HG03280 (cell line): Measurements from ENCODE around the gene TRPC4.
"Not testable (repeated sequence)": the region's sequence is repeated elsewhere in the genome, so short reads cannot be mapped to it uniquely, and the experiment has no call there.

Experiments
- ATAC-seq: cut with Tn5 transposase; IDR thresholded peaks from one replicate; pipeline ENCODE4 v1.9.1; 2021; ENCODE audit warnings: mild to moderate bottlenecking, moderate library complexity; ENCODE audit not compliant: unreplicated experiment

The TRPC4 gene

DNA sequence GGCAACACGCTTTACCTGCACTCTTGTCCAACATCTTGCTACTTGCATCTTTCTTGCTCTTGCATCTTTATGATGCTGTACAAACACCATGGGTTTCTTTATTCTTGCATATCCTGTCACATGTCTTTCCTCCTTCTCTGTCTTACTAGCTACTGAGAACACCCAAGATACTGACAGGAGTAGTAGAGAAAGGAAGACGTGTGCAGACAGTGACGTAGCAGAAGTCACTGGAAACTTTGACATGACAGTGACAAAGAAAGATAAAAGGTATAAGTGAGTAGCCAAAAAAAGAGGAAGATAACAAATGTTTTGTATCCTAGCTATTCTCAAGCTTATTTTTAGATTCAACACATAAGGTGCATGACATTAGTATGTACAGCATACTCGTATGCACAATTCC, 34.2 kb downstream of the TRPC4 start:
- ATAC-seq = no peak

DNA sequence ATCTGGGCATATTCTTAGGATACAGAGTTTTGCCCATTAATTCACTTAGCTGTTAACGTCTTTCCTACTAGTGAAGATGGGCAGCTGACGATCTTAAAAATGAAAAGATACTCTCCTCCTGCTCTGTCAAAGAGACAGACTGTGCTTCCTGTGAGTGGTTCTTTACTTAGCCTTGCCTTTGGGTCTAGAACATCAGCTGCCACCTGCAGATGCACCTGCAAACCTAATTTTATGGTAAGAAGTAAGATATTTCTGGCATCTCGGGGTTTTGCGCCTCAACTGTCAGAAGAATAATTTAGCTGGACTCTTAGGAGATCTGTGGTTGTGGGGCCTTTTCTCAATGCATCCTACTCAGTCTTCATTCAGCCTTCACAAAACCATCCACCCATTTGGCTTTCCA, 36.2 kb downstream of the TRPC4 start:
- ATAC-seq = no peak

DNA sequence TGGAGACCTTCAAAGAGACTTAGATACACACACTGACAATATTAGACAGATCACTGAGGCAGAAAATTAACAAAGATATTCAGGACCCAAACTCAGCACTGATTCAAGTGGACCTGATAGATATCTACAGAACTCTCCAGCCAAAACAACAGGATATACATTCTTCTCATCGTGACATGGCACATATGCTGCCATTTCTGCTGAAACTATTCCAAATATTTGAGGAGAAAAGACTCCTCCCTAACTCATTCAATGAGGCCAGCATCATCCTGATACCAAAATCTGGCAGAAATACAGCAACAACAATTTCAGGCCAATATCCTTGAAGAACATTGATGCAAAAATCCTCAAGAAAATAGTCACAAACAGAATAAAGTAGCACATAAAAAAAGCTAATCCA, 53.3 kb downstream of the TRPC4 start:
- ATAC-seq = no peak

DNA sequence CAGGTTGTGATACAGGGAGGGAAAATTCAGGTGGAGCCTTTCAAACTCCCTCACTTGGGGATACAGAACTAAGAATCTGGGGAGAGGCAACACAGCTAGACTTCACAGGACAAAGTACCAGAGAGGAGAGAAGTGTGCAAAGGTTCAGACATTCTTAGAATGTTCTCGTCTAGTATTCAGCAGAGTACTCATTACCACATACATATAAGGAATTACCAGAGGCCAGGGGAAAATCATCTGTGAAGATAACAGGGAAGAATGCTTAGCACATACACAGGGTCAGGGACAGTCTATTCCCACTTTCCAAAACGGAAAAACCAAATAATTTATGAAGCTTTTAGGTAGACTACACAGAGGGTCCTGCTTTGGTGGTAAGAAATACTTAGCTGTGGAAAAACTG, 58.1 kb downstream of the TRPC4 start:
- ATAC-seq = no peak

DNA sequence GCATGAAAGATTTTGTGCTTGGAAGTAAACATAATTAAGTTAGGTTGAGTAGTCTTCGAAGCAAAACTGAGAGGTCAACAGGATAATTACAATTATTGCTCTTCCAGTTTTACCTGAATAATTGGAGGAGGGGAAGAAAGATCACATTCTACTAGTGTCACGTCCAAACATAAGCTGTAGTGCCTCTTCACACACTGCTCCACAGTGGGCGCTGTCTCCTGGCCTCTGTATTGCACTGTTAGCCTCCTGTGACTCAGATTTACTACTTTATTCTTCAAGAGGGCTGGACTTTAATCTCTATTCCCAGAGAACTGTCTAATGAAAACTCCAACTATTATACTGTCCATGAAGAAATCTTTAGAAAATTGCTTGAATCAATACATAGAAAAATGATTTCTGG, 62.9 kb downstream of the TRPC4 start:
- ATAC-seq = no peak

DNA sequence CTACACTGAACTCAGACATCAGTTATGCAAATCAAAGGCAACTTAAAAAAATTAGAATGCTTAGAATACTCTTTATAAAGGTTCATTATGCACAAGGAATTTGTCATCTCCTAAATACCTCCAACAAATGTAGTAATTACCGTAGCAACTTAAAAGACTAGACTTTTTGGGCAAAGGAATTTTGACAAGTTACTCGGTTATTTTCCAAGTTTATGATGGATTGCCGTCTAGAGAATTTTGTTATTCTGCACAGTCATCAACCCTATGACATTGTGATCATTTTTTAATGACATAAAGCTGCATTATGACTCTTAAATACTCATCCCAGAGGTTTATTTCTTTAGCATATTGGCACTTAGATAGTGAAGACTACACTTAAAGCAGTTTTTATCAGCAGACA, 71.9 kb downstream of the TRPC4 start:
- no peak for ATAC-seq

DNA sequence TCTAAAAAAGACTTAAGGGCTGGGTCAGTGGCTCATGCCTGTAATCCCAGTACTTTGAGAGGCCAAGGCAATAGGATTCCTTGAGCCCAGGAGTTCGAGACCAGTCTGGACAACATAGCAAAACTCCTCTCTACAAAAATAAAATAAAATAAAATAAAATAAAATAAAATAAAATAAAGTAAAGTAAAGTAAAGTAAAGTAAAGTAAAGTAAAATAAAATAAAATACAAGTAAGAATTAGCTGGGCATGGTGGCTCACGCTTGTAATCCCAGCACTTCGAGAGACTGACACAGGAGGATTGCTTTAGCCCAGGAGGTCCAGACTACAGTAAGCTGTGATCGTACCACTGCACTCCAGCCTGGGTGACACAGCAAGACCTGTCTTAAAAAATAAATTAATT, 72.8 kb downstream of the TRPC4 start:
- not testable (repeated sequence) for ATAC-seq

DNA sequence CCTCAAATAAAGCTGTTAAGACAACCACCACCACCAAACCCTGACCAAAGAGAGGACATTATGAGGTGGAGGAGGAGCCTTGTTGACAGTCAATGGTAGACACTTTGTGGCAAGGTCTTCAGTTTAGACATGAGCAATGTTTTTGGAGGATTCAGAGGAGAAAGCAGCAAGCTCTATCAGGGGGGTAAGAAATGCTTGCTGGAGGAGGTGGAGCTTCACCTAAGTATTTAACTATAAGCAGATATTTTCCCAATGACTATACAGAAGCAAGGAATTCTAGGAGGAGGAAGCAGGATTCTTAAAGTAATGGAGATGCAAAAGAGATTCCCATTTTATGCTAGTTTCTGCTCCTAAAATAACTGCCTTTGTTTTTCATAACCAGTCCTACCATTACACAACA, 74.2 kb downstream of the TRPC4 start:
- no peak for ATAC-seq

DNA sequence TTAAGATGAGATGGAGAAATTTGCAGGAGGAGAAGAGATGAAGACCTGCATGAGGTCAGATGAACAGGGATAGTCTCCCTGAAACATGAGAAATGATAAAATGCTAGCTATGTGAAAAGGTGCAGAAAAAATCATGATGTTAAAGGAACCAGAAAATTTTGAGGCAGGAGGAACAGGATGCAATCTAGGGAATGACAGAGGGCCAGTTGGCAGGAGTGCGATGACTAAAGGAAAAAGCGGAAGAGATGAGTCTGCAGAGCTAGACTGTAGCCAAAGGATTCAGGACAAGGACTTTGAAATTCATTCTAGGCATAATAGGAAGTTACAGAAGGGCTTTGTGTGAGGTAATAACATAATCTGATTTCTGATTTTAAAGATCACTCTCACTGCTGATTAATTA, 77.9 kb downstream of the TRPC4 start:
- ATAC-seq = no peak

DNA sequence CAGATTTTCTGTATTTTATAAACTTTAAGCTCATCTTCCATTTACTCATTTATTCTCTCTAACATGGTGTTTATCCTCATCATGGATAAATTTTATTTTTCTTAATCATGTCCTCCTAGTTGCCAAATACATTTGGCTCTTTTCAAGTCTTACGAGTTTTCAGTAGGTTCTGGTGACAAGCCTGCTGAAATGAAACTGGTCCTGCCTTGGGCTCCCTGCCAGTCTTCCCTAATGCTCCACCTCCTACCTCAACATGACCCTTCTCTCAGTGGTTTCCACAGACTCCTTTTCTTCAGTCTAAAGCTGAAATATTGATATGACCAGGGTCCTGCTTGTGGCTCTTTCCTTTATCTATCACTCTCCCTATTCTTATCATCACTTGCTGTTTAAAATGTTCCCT, 81.2 kb downstream of the TRPC4 start:
- no peak for ATAC-seq

DNA sequence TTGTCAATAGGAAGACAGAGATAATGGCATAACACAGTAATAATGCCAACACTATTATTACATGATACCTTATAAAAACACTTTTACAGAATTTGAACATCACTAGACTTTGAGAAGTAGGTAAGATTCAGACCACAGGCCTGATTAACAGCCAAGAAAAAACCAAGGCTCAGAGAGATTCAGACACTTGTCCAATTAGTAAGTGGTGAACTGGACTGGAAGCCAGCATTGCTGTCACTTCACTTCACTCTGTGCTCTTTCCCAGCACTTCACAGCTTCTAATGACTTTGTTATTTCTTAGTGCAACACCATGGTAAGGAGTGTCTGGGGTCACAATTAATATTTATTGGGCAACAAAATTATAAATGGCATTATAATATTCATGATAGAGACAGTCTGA, 91.9 kb downstream of the TRPC4 start:
- ATAC-seq = no peak

DNA sequence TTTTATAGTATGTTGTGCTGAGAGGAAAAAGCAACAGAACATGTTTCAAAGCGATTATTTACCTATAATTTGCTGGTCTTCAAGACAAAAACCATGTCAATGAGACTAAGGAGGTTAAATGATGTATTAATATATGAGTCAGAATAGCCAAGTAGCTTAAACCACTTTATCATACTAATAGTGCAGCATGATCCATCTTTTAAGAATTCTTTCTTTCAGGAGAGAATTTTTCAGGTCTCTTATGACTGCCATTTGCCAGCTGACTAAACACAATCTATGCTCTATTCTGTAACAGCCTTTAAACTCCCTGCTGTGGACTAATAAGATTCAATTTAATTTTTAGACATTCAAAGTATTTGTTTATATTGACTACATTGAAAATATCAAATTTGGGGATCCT, 93.7 kb downstream of the TRPC4 start:
- no peak for ATAC-seq

DNA sequence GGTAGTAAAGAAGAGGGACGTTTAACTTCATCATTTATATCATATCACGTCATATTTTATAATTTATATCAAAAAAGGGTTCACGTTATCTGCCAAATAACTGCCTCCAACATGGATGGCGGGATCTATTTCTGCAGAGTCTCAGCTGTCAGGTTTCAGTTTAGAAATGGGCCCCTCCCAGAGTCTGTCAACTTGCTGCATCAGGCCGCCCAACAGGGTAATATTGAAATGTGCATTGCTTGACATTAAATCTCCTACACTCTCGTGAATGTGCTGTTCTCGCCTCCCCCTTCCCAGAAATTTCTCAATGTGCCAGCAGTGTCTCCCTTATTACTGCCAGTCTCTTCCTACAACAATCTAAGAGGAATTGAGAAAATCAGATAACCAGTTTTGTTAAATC, 96.9 kb downstream of the TRPC4 start:
- ATAC-seq = no peak

DNA sequence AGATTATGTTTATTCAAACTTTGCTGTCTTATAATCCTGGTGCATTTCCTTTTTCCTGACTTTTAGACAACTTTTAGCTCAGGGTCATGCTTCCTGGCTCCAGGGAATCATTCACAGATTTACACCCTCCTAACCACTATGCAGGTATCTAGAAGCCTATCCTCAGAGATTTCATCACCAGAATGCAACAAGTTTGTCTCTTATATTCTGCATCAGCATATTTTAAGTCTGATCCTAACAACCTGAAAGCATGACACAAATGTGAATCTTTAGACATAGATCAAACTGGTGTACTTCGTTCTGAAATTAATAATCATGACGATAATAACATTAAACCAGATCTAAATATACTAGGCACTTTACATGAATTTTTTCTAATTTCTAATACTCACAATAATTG, 100.0 kb downstream of the TRPC4 start:
- ATAC-seq = no peak

DNA sequence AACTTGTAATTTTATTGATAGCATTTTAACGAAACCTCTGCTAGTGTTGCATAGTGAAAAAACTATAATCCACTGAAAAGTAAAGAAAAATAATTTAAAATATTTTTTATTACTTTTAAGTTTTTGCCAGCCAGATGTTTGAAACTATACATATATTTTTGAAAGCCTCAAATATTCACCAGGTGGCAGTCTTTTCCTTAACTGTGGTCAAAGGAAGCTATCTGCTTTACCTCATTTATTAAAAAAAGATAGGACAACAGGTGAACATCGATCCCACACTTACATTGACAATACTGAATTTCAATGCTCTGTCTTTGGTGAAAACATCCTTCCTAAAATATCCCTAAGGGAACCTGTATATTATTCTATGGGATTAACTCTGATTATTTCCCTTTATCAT, 100.5 kb downstream of the TRPC4 start:
- ATAC-seq = no peak

DNA sequence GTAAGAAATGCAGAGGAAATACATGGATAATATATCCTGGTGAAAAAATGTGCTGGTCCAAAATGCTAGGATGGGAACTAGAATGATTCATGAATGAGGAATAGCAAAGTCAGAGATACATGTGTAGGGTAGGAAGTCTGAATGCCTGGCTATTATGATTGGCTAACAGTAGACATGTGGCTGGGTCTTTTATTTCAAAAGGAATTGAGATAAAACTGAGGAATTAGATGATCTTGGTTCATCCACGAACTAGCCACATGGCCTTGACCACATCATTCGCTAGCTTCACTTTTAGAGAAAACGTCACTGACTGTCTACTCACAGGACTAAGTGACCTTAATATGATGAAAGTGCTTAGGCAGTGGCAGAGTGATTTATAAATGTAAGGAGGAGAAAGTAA, 103.1 kb downstream of the TRPC4 start:
- ATAC-seq = no peak

DNA sequence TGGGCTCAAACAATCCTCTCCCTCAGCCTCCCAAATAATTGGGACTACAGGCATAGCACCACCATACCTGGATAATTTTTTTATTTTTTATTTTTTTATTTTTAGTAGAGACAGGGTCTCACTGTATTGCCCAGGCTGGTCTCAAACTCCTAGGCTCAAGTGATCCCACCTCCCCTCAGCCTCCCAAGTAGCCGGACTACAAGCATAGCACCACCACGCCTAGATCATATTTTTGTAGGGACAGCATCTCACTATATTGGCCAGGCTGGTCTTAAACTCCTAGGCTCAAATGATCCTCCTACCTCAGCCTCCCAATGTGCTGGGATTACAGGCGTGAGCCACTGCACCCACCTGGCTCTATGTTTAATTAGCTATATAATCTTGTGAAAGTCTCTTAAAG, 114.2 kb downstream of the TRPC4 start:
- no peak for ATAC-seq

DNA sequence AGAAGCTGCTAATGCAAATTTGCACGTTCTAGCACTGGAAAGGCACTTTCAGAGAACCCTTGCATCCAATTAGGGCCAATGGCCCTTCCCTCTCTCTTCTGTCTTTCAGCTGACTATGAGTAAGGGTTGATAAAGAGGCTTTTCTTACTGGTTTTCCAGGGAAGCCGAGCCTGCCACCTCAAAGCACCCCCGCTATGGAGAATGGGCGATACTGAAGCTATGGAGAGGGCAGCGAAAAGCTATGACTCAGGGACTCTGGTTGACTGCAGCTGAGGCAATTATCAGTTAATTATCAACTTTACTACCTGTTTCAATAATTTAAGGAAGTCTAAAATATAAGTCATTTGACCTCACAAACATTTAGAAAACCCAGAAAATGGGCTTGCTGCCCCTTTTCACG, 115.8 kb downstream of the TRPC4 start:
- no peak for ATAC-seq

DNA sequence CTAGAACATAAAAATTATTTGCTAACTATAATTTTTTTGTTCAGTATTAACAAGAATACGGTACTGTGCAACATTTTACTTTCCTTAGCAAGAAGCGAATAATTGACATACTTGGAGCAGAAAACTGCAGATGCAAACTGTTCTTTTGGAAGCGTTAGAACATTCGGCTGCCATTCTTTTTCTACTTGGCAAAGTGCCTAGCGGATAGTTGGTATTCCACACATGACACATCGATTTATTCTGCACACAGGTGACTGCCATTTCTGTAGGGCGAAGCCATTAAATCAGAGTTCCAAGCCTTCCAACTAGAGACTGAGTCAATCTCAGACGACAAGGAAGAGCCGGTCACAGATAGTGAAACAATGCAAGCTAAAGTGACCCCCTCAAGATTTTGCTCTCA, 117.4 kb downstream of the TRPC4 start:
- no peak for ATAC-seq

DNA sequence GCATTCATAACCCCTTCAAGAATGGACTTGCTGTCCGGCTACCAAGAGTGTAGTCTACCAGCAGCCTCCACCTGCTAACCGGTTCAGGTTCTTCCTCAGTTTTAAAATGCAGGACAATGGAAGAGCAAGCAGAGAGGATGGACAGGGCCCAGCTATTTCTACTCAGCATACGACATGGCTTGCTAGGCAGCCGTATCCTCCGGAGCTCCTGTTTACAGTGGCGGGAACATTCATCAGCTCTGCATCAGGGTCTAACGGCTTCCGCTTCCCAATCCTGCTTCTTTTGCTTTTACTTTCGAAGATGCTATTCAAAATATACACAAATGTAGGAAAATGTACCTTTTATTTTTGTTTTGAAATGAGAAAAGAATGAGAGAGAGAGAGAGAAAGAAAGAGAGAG, 118.5 kb downstream of the TRPC4 start:
- no peak for ATAC-seq

DNA sequence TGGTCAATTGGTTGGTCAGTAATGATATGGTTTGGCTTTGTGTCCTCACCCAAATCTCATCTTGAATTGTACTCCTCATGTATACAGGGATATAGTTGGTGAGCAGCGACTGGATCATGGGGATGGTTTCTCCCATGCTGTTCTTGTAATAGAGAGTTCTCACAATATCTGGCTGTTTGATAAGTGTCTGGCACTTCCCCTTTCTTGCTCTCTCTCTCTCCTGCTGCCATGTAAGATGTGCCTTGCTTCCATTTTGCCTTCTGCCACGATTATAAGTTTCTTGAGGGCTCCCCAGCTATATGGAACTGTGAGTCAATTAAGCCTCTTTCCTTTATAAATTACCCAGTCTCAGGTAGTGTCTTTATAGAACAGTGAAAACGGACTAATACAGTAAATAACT, 120.7 kb downstream of the TRPC4 start:
- ATAC-seq = no peak

DNA sequence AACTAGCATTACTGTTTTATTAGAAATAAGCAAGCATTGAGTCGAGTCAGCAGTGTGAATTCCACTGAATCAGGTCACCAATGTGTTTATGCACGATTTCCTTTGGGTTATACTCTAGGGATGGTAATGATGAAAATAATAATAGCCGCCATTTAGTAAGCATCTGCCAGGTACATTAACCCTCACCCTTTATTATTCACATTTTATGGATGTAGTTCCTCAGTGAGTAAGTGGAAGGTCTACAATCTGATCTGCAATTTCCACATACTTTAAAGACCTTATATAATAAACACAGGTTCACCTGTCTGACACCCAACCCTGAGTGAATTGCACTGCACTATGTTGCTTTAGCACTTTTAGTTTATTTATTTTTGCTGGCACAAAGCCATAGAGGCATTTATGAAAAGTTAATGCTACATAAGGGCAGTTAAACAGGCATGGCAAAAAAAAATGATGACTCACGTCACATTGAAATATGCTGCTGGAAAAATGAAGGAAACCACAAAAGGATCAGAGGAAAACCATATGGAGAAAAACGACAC, 122.4 kb downstream of the TRPC4 start:
- no peak for ATAC-seq

DNA sequence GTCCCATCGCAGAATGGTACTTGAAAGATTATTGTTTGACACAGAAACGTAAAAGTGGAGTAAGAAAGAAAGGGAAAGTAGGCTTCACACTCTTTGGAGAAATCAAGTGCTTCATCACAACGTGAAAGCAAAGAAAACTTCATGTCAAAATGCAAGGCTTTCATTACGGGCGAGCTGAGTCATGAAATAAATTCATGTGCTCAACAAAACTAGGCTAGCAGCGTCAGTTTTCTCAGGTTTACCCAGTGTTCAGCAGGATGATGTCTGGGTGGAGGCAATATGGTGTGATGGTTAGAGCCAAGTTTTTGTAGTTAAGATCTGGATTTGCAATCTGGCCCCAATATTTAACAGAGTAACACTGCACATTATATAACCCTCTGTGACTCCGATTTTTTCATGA, 128.0 kb downstream of the TRPC4 start:
- no peak for ATAC-seq

DNA sequence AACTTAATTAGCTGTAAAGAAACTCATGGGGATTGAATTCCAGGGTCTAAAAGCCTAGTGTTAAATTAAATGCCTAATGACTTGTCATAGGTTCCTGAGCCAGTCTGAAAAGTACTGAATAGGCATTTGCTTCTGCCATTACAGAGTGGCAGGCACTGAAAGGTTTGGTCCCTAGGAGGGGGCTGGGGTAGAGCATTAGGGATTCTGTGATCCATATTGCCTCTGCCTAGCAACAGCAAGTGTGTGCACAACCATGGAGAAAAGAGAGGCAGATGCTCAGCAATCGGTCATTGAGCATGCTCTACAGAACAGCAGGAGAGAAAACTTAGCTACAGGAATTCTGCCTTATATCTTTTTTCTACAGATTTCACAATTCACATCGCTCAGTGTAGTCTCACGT, 133.5 kb downstream of the TRPC4 start:
- ATAC-seq = no peak
